ENCODE results near the gene HSPD1.

Gene HSPD1

DNA sequence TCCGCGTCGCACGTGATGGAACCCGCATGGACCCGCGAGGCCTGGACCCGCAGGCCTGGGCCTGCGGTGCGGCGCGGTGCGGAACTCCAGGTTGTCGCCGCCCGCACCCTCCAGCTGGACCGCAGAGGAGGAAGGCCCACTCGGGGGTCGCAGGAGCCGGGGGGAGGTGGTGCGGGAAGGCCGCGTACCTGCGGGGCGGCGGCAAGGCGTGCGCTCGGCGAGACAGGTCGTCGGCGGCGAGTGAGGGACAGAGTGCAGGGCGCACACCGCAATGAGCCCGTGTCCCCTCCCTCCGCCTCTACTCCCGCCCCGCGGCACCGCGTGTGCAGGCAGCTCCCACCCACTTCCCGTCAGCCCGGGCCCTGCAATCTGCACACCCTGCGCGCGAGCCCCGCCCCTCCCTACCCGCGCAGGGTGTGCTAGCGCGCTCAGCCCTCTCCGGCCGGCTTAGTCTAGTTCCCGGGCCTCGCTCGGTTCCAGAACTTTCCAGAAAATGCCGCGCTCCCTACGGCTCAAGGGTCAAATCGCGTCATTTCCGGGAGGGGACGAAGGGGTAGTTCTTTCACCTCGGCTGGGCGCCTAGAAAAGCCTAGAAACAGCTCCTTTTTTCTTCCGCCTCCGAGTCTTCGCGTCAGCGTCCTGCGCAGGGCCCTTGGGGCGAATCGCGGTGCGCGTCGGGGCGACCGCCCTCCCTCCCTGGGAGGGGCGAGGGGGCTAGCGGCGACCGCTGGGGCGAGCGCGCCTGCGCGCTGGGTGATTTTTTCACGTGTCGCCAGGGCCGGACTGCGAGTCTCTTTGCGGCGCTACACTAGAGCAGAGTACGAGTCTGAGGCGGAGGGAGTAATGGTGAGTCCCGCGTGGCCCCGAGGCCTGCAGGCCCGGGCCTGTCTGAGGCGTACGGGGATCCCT, at the start of gene HSPD1, which contains the start of gene HSPE1:
TSS of gene HSPD1 (minus strand) at position 247 of the 909 bp plus-strand sequence. CDS start 992 bp downstream, outside the sequence.
TSS of gene HSPE1 (plus strand) at position 786 of the 909 bp plus-strand sequence. CDS start at position 844, 58 bp downstream.
- DNase-seq, result peak; percentile 92 to 95

DNA sequence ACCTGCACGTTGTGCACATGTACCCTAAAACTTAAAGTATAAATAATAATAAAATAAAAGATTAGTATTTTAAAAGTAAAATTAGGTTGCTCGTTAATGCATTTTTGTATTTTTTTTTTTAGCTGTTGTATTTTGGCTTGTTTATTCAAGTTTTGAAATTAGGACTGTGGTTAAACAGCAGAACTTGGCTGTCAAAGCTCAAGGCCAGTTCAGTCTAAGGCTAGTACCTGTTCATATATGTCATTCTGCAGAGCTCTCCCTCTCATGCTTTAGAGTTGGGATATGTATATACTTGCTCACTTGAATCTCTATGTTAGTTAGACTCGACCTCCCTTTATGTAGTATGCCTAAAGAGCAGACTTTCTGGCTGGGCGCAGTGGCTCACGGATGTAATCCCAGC, 48.9 kb upstream of the HSPD1 start:
- no peak for DNase-seq

DNA sequence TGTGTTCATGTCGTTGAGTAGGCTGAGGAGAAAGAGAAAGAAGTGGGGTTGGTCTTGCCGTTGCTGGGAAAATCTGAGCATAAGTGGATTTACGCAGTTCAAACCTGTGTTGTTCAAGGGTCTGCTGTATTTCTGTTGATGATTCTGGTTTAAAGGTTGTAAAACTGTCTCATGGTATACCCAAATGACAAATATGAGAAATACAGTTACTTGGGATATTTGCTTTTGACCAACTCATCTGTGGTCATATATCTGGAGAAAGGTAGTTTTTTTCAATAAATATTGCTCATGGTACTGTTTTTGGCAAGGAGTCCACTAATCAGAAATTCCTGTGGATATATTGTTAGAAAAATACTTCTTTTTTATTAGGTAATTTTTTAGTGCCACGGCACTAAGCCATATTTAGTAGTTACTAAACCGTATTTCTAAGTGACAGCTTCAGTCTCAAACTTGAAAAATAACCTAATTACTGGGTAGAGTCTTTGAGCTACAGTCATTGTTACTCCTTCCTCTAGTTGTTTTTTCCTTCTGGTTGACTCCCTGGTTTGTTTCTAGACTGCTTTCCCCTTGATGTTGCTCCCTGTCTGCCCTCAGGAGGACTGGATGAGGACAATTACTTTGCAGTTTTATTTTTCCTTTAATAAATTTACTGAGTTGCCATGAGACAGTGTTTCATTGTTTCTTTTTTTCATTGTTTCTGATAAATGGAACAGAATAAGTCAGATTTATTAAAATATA, 47.7 kb upstream of the HSPD1 start:
- DNase-seq, result no peak

DNA sequence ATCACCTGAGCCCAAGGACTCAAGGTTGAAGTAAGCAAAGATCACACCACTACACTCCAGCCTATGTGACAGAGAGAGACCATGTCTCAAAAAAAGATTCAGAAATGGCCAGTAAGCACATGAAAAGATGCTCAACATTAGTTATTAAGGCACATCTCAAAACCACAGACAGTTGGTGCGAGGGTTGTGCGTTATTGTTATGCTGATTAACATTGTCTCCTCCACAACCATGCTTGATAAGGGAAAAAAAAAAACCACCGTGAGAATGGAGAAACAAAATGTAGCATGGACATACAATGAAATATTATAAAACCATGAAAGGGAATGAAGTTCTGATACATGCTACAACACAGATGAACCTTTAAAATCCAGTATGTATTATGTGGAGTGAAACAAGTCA, 43.6 kb upstream of the HSPD1 start:
- DNase-seq, result no peak

DNA sequence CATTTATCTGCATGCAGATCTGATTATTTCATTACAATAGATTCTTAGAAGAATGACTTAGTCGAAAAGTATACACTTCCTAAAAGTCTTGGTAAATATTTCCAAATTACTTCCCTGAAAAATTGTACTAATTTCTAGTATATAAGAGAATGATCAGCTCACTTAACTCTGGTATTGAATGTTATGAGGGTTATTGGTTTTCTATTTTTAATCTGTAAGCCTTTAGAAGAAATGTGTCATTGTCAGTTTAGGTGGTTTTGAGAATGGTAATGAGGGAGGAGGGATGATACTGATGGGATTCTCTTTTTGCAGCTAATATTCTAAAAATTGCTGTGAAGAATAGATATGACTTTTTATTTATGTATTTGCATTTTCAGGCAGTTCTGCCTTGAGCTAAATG, 40.1 kb upstream of the HSPD1 start:
- no peak for DNase-seq

DNA sequence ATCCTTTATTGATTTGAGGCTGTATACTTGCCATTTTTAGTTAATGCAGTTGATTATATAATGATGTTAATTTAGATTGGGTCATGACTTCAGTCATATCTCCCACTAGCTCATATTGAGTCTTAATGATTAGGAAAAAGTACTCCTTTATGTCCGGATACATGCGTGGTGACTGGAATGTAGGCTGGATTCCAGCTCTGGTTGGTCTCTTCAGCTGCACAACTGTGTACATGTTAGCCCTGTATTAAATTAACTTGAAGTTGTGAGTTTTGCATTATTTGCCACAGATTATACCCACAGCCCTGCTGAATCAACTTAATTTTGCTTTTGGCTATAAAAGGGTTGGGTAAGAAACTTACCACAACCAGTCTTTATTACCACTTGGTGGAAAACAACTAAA, 38.8 kb upstream of the HSPD1 start:
- no peak for DNase-seq

DNA sequence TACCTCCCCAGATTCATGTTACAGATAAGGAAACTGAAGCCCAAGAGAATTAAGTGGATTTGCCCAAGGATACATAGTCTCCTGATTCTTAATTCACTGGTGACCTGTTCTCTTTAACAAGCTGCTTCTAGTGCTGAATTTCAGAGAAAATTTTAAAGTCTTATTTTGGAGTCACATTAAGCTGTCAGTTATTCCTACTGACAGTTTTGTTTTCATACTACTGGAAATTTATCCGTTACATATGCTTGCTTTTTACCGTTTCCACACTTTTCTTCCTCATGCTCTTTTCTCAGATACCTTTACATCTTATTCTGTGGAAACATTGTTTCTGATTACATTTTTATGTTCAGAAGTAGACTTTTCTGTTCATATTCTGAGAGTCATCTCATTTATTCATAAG, 17.5 kb upstream of the HSPD1 start:
- DNase-seq, result no peak

DNA sequence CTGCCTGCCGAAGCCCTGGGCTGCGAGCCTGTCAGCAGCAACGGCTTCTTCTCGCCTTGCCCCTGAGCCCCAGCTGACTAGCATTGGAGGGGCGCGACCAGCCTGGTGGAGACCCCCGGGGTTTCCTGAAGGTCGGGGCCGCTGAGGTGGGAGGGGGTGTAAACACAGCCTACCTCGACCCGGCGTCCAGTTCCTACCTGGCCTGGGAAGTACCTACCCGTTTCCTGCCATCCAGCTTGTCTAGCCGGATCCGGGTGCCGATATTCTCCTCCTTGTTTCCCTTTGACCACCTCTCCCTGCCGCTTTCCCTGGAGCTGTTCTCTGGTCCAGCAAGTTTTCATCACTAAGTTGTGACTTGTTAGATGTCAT, 16.7 kb upstream of the HSPD1 start:
- no peak for DNase-seq

DNA sequence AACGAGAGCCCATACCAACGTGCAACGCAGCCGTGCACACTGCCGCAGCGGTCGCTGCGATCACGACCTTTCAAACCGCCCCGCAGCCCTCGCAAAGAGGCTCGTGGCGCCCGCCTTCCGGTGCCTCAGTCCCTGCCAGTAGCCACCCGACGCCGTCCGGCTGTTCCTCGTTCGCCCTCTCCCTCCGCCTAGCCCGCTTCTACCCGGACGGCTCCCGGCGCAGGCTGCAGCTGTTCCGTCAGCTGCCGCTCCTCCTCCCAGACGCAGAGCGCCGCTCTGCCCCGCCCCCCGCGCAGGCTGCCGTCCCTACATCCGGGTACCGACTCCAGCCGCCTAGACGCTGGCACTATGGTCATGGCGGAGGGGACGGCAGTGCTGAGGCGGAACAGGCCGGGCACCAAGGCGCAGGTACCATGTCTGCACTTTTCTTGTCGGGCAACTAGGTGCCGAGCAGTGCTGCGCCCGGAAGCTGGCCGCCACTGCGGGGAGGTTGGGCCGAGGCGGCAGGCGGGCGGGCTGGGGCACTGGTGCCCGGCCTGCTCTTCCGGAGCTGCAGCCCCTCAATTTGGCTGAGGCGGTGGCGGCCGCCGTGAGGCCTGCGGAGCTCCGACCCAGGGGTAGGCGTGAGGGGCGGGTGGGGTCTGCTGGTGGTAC, 16.2 kb upstream of the HSPD1 start, which contains the start of gene MOB4:
TSS of gene MOB4 (plus strand) at position 328 of the 654 bp plus-strand sequence. CDS start at position 349, 21 bp downstream.
- DNase-seq, result peak; percentile 86 to 87

DNA sequence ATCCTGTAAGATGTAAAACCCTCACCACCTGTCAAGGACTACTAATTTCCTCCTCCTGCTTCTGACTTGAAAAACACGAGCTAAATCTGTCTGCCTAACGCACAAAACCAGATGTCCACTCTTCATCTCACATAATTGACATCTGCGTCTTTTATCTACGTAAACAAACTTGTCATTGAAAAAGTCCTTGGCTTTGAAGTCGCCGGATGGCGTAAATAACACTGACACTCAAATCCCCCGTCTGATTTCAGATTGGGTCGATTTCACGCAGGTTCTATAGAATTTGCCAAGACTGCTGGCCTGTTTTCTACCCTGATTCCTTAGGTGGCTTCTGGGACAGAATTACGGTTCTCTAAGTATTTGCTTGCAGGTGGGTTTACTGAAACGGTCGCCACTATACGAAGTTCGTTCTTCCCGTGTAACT, 15.7 kb upstream of the HSPD1 start:
- no peak for DNase-seq

DNA sequence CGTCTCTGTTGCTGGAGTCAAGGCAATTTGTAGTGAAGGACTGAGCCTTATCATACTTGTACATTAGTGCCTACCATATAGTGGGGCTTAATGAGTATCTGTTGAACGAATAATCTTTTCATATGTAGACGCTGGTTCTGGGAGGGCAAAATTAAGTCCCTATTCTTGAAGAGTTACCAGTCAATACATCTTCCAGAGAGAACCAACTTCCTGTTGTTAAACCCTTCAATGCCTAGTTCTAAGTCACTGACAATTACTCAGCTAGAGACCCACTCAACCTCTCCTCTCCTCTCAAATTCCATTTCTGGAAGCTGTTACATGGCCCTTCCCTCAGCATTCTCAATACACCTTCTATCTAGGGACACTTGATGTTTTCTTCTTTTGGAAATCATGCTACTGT, 15.1 kb upstream of the HSPD1 start:
- DNase-seq, result no peak

DNA sequence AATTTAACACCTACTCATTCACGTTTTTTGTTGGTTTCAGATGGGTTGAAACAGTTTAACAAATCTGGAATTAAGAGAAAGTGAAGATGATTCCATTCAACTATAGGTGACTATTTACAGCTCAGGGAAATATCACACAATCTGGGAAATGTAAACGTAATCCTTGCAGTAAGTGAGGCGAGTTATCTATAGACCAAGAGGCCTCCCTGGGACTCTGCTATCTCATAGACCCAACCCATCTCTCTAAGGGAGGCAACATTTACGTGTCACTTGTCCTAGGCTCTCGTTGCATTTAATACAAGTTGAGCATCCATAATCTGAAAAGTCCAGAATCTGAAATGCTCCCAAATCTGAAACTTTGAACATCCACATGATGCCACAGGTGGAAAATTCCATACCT, 14.3 kb upstream of the HSPD1 start:
- DNase-seq, result no peak

DNA sequence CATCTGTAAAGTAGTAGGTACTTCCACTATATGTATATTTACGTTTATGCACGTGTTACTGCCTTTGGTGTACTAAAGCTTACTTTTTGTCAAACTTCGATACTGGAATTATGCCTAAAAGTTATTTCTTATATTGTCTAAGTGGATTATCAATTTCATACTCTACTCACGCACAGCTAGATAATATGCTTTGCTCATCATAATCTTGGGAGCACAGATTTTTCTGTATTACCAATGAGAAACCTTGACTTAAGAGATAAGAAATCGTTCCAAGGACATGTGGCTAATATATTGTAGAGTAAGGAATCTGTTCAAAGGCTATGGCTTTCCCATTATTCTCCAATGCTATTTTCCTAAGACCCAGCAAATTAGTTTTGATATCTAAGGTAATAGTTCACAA, 7.0 kb upstream of the HSPD1 start:
- DNase-seq, result no peak

DNA sequence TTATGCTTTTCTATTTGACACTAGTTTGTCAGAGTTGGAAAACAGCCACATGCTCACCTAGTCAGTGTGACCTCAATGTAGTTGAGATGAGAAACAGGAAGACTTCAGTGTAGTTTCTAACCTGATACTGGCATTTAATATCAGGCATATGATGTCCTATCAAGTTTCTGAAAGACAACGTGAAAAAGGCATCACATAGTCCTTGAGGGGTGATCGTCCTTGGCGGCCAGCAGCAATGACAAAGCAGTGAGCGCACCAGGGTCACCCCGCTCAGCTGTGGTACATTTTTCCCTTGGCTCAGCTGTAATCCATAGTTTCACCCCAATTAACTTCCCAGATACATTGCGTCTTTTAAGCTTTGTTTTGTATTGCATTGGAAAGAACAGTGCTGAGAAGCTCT, 4.9 kb upstream of the HSPD1 start:
- no peak for DNase-seq

DNA sequence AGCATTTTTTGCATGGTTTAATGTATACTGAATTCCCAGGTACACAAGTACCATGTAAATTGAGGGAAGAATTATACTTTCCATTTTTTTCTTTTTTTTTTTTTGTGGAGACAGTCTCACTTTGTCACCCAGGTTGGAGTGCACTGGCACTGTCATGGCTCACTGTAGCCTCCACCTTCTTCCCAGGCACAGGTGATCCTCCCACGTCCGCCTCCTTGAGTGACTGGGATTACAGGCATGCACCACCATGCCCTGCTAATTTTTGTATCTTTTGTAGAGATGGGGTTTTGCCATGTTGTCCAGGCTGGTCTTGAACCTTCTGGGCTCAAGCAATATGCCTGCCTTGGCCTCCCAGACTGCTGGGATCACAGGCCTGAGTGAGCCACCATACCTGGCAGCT, 4.4 kb upstream of the HSPD1 start:
- DNase-seq, result no peak

DNA sequence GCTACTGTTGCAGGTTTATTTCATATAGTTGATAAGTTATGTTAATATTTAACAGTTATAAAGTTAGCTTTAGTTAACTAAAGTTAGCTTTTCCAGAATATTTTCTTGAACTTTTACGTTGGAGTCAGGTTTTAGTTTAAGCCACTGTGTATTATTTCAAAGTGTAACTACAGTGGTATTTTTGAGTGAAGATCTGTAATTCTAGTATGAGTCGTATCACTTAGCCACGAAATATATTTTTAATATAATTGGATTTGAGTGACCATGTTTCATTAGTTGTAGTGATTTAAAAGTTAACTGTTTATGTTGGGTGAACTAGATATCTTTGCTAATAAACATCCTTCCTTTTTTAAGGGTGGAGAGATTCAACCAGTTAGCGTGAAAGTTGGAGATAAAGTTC, 3.0 kb upstream of the HSPD1 start:
- DNase-seq, result no peak

DNA sequence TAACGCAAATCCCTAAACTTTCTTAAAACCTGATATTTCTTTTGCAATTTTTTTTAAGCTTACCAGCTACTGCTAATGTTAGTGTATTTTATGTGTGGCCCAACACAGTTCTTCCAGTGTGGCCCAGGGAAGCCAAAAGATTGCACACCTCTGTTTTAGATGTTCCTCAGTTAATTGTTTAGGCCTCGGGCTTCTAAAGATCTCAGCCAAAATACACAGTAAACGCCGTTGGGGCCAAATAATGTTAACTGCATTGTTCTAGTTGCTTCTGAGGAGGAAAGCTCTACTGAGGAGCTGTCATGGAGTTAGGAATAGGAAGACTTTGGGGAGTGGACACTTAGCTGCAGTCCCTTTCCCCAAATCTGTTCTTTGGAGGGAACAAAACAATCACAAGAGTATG, 2.6 kb upstream of the HSPD1 start:
- DNase-seq, result no peak

DNA sequence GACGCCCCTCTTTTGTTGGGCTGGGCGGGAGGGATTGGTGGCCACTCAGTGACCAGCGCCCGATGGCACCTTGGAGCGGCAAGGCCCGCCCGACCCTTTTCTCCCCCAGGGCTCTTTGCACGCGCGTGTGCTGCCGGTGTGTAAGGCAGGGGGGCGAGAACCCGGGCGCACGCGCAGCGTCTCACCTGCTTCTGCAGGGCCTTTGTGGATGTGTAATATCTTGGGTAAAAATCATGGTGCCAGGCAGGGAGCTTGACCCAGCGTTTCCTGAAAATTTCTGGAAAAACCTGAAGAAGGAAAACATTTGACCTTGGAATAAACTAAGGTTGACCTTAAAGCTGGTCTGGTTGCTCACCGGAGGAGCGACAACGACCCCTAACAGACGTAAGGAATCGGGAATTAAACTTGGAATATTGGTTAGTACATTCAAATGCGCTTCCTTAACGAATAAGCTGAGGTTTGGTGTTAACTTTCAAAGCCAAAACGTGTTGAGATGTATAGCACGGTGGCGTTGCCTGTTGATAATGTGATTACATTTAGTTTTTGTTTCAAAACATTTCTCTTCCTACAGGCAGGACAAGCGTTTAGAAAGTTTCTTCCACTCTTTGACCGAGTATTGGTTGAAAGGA, 977 bp upstream of the HSPD1 start:
- DNase-seq, result no peak

DNA sequence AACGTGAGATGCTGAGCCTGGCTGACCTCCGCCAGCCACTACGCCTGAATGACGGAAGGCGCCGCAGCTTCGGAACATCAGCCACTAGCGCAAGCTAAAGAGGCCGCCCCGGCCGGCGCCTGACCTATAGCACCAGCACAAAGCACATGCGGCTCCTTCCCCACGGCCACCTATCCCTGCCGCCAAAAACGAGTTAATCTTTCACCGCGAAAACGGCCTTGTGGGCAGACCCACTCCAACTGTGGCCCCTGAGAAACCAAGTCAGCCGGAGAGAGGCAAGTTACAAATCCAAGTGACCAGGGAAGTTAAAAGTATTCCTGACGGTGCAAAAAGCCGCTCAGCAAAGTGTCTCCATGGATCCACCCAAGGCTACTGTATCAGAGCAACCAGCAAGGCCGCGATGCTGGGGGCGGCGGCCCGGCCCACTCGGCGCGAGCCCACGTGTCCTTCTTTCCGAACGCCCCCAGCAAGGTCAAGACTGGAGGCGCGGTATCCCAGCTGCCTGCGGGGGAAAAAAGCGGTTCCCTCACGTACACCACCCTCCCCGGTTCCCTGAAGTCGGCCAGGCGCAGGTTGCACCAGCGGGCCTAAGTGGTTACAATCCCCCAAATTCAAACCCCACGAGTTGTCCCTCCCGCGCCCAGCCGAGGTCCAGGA, 575 bp downstream of the HSPD1 start:
- peak; percentile 34 to 35 for DNase-seq

DNA sequence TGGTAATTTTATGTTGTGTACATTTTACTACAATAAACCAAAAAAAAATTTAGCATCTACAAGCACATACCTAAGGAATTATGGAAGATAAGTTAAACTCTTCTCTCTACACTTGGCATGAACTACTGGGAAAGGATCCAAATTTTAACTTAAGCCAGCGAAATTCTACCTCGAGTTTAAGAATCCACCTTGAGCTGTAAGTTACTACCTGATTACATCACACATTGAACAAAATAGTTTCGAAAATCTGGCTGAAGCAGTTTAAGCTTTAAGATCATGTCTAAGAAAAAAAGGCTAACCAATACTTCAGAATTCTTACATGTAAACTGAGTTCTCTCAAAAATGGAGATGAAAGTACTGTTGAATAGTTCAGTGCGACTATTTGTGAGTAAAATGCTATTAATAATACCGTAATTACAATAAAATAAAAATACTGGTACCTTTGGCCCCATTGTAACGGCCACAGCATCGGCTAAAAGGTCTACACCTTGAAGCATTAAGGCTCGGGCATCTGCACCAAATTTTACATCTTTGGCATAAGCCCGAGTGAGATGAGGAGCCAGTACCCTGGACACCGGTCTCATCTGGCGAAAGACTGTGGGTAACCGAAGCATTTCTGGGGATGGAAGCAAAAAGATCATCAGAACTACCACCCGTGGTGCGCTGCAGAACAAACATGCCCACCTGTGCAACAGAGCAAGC, 1.3 kb downstream of the HSPD1 start:
- no peak for DNase-seq

DNA sequence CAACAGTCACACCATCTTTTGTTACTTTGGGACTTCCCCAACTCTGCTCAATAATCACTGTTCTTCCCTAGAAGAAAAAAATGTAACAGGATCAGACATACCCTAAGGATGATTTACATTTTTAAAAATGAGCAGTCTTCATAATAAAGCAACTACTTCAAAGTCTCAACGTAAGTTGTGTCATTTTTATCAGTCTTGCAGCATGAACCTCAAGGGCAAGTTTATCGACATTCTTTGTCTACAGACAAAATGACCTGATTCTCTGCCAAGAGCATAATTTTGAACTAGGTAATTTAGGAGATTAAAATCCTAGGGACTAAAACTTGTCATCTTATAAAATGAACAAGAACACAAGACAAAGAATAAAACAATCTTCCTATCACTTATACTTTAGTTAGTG, 2.3 kb downstream of the HSPD1 start:
- DNase-seq, result no peak

DNA sequence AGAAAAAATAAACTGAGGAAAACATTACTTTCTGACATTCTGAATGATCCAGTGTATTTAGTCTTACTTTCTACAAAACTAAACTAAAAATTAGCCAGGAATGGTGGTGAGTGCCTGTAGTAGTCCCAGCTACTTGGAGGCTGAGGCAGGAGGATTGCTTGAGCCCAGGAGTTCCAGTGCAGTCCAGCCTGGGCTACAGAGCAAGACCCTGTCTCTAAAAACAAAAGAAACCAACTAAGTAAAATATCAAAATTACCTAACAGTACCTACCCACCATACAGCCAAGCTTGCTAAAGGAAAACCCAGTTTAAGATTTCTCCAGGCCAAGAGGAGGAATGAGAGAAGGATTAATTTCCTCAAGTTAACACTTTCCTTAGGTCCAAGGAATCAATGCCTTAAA, 2.9 kb downstream of the HSPD1 start:
- DNase-seq, result no peak

All from activated CD4-positive, alpha-beta T cell treated with anti-CD3 and anti-CD28 coated beads, Interleukin-2, amount 50 U/mL, for 4 hours (primary cell).